Stimulated activated CD4-positive, alpha-beta T cell treated with anti-CD3 and anti-CD28 coated beads, Interleukin-4, amount 100 ng/mL, for 48 hours (primary cell): ENCODE results near the gene ZNF586.
"Not testable (repeated sequence)": the region's sequence is repeated elsewhere in the genome, so short reads cannot be mapped to it uniquely, and the experiment has no call there.

Source experiments
- DNase-seq, 2 donors: peaks; one replicate each; pipeline ENCODE4 v3.0.0-alpha.2; 2020; ENCODE audit warnings: low read depth in 2 of 2

The ZNF586 gene

GRCh38 chr19:57796580-57796979 lies 27.1 kb downstream of the ZNF586 start:
- not testable (repeated sequence) for DNase-seq

GRCh38 chr19:57800696-57801095 lies 31.2 kb downstream of the ZNF586 start:
- no peak for DNase-seq

GRCh38 chr19:57802269-57802668 lies 32.8 kb downstream of the ZNF586 start:
- no peak for DNase-seq

- no peak for DNase-seq
Observed at GRCh38 chr19:57803265-57803593, 33.8 kb downstream of the ZNF586 start.

GRCh38 chr19:57803594-57804325 lies 34.3 kb downstream of the ZNF586 start:
- no peak for DNase-seq

GRCh38 chr19:57807541-57807940 lies 38.1 kb downstream of the ZNF586 start:
- DNase-seq = no peak

GRCh38 chr19:57810410-57811295 lies 41.2 kb downstream of the ZNF586 start:
- DNase-seq = not testable (repeated sequence)

- DNase-seq = no peak
Observed at GRCh38 chr19:57812226-57812625, 42.8 kb downstream of the ZNF586 start.

- DNase-seq = not testable (repeated sequence)
Observed at GRCh38 chr19:57812975-57813820, 43.7 kb downstream of the ZNF586 start.

GRCh38 chr19:57813919-57814504 lies 44.5 kb downstream of the ZNF586 start:
- no peak for DNase-seq

GRCh38 chr19:57814505-57815246 lies 45.2 kb downstream of the ZNF586 start, which contains the start of gene ZNF552:
Gene ZNF552, minus strand, starts transcription at chr19:57814913. Its CDS starts 170 bp downstream, at chr19:57814743.
- peak; percentile 53 to 67 for DNase-seq

- DNase-seq = no peak
Observed at GRCh38 chr19:57815247-57816075, 46.0 kb downstream of the ZNF586 start.

- DNase-seq = no peak
Observed at GRCh38 chr19:57816652-57817051, 47.2 kb downstream of the ZNF586 start.

GRCh38 chr19:57817976-57818375 lies 48.5 kb downstream of the ZNF586 start:
- no peak for DNase-seq

GRCh38 chr19:57818378-57818777 lies 48.9 kb downstream of the ZNF586 start:
- DNase-seq = no peak

- DNase-seq = peak; percentile 58 to 70
Observed at GRCh38 chr19:57819475-57820148, 50.1 kb downstream of the ZNF586 start.

GRCh38 chr19:57820599-57820998 lies 51.1 kb downstream of the ZNF586 start:
- DNase-seq = no peak

- not testable (repeated sequence) for DNase-seq
Observed at GRCh38 chr19:57821095-57821494, 51.6 kb downstream of the ZNF586 start.

GRCh38 chr19:57821501-57821900 lies 52.0 kb downstream of the ZNF586 start:
- not testable (repeated sequence) for DNase-seq
